ENCODE data around the gene ASPDH.

Gene ASPDH

DNA sequence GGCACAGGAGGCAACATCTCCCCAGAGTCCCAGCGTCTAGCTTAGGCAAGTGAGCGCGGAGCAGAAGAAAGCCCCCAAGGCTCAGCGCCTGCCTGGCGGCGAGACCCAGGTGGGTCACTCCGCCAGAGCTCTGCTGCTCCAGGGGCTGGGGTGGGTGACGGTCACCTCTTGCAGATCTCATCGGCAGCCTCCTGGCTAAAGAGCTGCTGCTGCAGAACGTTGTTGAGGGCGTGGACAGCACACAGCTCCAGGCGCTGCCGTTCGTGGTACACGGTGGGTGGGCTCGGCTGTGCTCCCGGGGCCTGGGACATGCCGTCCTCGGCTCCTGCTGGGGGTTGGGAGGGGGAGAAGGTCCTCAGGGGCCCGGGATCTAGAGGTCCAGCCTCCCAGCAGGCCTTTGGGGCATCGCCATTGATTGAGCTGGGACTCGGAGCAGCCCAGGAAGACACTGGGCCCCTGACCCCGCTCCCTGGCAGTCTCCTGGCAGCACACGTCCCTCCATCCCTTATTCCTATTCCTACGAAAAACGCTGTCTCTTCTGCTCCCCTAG lies 3.5 kb downstream of the ASPDH start:
- H3K4me3 ChIP-seq (ENCODE audit: low read depth, low read length): peak overlapping the region; percentile 89
- no peak overlapping the region for H3K27ac ChIP-seq
- no peak for DNase-seq

GRCh38 chr19:50509366-50509765 lies 4.3 kb downstream of the ASPDH start:
- no peak for DNase-seq
- Histone ChIP-seq H3K36me3 (replicated peaks) (no peaks in the 10 kb centered on the region), H3K4me3 (ENCODE audit: low read depth, low read length) (no peak overlapping the region), H3K27me3 (replicated peaks) (no peaks in the 10 kb centered on the region), H3K27ac (no peak overlapping the region)
- TF ChIP-seq, protein P1, sequence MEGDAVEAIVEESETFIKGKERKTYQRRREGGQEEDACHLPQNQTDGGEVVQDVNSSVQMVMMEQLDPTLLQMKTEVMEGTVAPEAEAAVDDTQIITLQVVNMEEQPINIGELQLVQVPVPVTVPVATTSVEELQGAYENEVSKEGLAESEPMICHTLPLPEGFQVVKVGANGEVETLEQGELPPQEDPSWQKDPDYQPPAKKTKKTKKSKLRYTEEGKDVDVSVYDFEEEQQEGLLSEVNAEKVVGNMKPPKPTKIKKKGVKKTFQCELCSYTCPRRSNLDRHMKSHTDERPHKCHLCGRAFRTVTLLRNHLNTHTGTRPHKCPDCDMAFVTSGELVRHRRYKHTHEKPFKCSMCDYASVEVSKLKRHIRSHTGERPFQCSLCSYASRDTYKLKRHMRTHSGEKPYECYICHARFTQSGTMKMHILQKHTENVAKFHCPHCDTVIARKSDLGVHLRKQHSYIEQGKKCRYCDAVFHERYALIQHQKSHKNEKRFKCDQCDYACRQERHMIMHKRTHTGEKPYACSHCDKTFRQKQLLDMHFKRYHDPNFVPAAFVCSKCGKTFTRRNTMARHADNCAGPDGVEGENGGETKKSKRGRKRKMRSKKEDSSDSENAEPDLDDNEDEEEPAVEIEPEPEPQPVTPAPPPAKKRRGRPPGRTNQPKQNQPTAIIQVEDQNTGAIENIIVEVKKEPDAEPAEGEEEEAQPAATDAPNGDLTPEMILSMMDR (IDR thresholded peaks at IDR 0.05; ENCODE audit: low read depth, low read length, missing control alignments): no peak
- in situ Hi-C loops (cut with HindIII; ENCODE audit: low pct_ligation_motif_present, low sequenced_read_pairs): no loop called here

More for the DNA sequence above, 3.5 kb downstream of the ASPDH start:
- H3K36me3 ChIP-seq (replicated peaks): no peaks in the 10 kb centered on the region
- TF ChIP-seq, protein P1 (IDR thresholded peaks at IDR 0.05; ENCODE audit: low read depth, low read length, missing control alignments): no peak
- in situ Hi-C loops (cut with HindIII; ENCODE audit: low pct_ligation_motif_present, low sequenced_read_pairs): no loop called here
- H3K27me3 ChIP-seq (replicated peaks): no peaks in the 10 kb centered on the region

- DNase-seq: no peak
- H3K4me3 ChIP-seq (ENCODE audit: low read depth, low read length): no peak overlapping the region
- in situ Hi-C loops (cut with HindIII; ENCODE audit: low pct_ligation_motif_present, low sequenced_read_pairs): no loop called here
- H3K27me3 ChIP-seq (replicated peaks): no peaks in the 10 kb centered on the region
- no peak overlapping the region for H3K27ac ChIP-seq
- TF ChIP-seq, protein P1 (IDR thresholded peaks at IDR 0.05; ENCODE audit: low read depth, low read length, missing control alignments): no peak
- H3K36me3 ChIP-seq (replicated peaks): no peaks in the 10 kb centered on the region
Observed at GRCh38 chr19:50508843-50509190, 4.9 kb downstream of the ASPDH start.

- in situ Hi-C loops (cut with HindIII; ENCODE audit: low pct_ligation_motif_present, low sequenced_read_pairs): no loop called here
- no peak for DNase-seq
- H3K27ac ChIP-seq: no peak overlapping the region
- TF ChIP-seq, protein P1 (IDR thresholded peaks at IDR 0.05; ENCODE audit: low read depth, low read length, missing control alignments): no peak
- H3K36me3 ChIP-seq (replicated peaks): no peaks in the 10 kb centered on the region
- H3K27me3 ChIP-seq (replicated peaks): no peaks in the 10 kb centered on the region
- no peak overlapping the region for H3K4me3 ChIP-seq (ENCODE audit: low read depth, low read length)
Observed at GRCh38 chr19:50507376-50507775, 6.3 kb downstream of the ASPDH start.

DNA sequence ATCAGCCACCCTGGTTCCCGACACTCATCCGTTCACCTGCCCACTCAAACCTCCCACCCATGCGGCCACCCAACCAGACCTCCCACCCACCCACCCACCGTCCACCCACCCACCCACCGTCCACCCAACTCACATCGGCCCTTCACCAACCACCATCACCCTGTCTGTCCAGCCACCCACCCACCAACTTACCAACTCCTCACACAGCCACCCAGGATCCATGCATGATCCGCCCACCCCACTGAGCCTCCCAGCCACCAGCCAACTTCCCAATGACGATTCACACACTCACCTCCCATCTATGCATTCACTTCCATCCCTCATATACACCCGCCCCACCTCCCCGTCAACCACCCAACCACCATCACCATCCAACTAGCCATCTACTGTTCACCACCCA lies 7.0 kb downstream of the ASPDH start:
- no peak for DNase-seq
- TF ChIP-seq, protein P1 (IDR thresholded peaks at IDR 0.05; ENCODE audit: low read depth, low read length, missing control alignments): no peak
- no peaks in the 10 kb centered on the region for H3K36me3 ChIP-seq (replicated peaks)
- H3K27me3 ChIP-seq (replicated peaks): no peaks in the 10 kb centered on the region
- no peak overlapping the region for H3K4me3 ChIP-seq (ENCODE audit: low read depth, low read length)
- in situ Hi-C loops (cut with HindIII; ENCODE audit: low pct_ligation_motif_present, low sequenced_read_pairs): no loop called here
- no peak overlapping the region for H3K27ac ChIP-seq

Measured in brain microvascular endothelial cell (primary cell).